ENCODE results near the gene RNF20. TPM values are rescaled to one million over a fixed set of nuclear protein-coding genes. Genes with fewer than 3 reads are reported as not detected.
A peak's percentile ranks its signal among the peaks of the same experiment; 100 is the strongest.
"Not testable (repeated sequence)": the region's sequence is repeated elsewhere in the genome, so short reads cannot be mapped to it uniquely, and the experiment has no call there.

RNF20 gene
- total RNA-seq, 2 donors from 2014 or later = 46.2 to 49.4 TPM

DNA sequence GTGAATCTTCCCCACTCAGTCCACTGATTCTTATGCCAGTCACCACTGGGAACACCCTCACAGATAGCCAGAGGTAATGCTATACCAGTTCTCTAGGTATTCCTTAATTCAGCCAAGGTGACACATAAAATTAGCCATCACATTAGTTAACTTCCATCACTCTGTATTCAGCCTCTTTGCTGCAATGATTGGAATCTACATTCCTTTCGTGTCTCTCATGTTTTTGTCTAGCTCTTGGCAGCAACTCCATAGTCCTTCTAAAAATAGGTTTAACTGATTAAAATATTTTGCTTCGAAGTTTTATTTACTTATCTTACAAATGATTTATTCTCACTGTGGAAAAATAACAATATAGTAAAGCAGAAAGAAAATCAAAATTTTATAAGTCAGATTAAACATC lies 19.6 kb upstream of the RNF20 start:
- Mint-ChIP-seq H3K9me3 (no peaks in the 10 kb centered on the region), H3K4me3 (no peak overlapping the region), H3K4me1 (peaks cover 6% of the 10 kb centered on the region), H3K36me3 (ENCODE audit: low read depth) (no peaks in the 10 kb centered on the region), H3K27ac (no peak overlapping the region), H3K27me3 (peaks cover 35% of the 10 kb centered on the region)
- ATAC-seq (replicated peaks) = no peak

GRCh38 chr9:101516655-101517054 lies 17.0 kb upstream of the RNF20 start:
- ATAC-seq (replicated peaks) = no peak

GRCh38 chr9:101518489-101518888 lies 15.2 kb upstream of the RNF20 start:
- H3K9me3 Mint-ChIP-seq; H3K27ac Mint-ChIP-seq; H3K36me3 Mint-ChIP-seq (ENCODE audit: low read depth); ATAC-seq (replicated peaks); H3K4me3 Mint-ChIP-seq; H3K4me1 Mint-ChIP-seq: not testable (repeated sequence)
- H3K27me3 Mint-ChIP-seq = peaks cover 56% of the 10 kb centered on the region

More at GRCh38 chr9:101516655-101517054, 17.0 kb upstream of the RNF20 start:
- Mint-ChIP-seq H3K27me3 (peaks cover 44% of the 10 kb centered on the region), H3K9me3 (no peaks in the 10 kb centered on the region), H3K27ac (no peak overlapping the region), H3K4me3 (no peak overlapping the region), H3K36me3 (ENCODE audit: low read depth) (no peaks in the 10 kb centered on the region), H3K4me1 (no peaks in the 10 kb centered on the region)

- Mint-ChIP-seq H3K4me3 (no peak overlapping the region), H3K4me1 (no peaks in the 10 kb centered on the region), H3K9me3 (no peaks in the 10 kb centered on the region), H3K27ac (no peak overlapping the region), H3K27me3 (peaks cover 40% of the 10 kb centered on the region), H3K36me3 (ENCODE audit: low read depth) (no peaks in the 10 kb centered on the region)
- no peak for ATAC-seq (replicated peaks)
Observed at GRCh38 chr9:101524371-101524770, 9.3 kb upstream of the RNF20 start.

- Mint-ChIP-seq H3K4me1 (no peaks in the 10 kb centered on the region), H3K27me3 (peaks cover 27% of the 10 kb centered on the region), H3K36me3 (ENCODE audit: low read depth) (no peaks in the 10 kb centered on the region), H3K9me3 (no peaks in the 10 kb centered on the region), H3K4me3 (no peak overlapping the region), H3K27ac (no peak overlapping the region)
- ATAC-seq (replicated peaks) = no peak
Observed at GRCh38 chr9:101527066-101527465, 6.6 kb upstream of the RNF20 start.

- no peak overlapping the region for H3K27ac Mint-ChIP-seq
- H3K9me3 Mint-ChIP-seq = no peaks in the 10 kb centered on the region
- H3K27me3 Mint-ChIP-seq = peaks cover 19% of the 10 kb centered on the region
- no peak overlapping the region for H3K4me3 Mint-ChIP-seq
- H3K36me3 Mint-ChIP-seq (ENCODE audit: low read depth) = no peaks in the 10 kb centered on the region
- no peak for ATAC-seq (replicated peaks)
- H3K4me1 Mint-ChIP-seq = no peaks in the 10 kb centered on the region
Observed at GRCh38 chr9:101528015-101528414, 5.6 kb upstream of the RNF20 start.

- Mint-ChIP-seq H3K9me3 (no peaks in the 10 kb centered on the region), H3K27ac (no peak overlapping the region), H3K4me3 (no peak overlapping the region), H3K36me3 (ENCODE audit: low read depth) (peaks cover 9% of the 10 kb centered on the region), H3K4me1 (no peaks in the 10 kb centered on the region), H3K27me3 (no peaks in the 10 kb centered on the region)
- ATAC-seq (replicated peaks) = peak; percentile 30
Observed at GRCh38 chr9:101530076-101530711, 3.5 kb upstream of the RNF20 start.

GRCh38 chr9:101536351-101536750 lies 2.7 kb downstream of the RNF20 start:
- ATAC-seq (replicated peaks) = no peak
- Mint-ChIP-seq H3K27ac (no peak overlapping the region), H3K27me3 (no peaks in the 10 kb centered on the region), H3K4me1 (no peaks in the 10 kb centered on the region), H3K4me3 (peak overlapping the region; percentile 95), H3K36me3 (ENCODE audit: low read depth) (peaks cover 9% of the 10 kb centered on the region), H3K9me3 (no peaks in the 10 kb centered on the region)

DNA sequence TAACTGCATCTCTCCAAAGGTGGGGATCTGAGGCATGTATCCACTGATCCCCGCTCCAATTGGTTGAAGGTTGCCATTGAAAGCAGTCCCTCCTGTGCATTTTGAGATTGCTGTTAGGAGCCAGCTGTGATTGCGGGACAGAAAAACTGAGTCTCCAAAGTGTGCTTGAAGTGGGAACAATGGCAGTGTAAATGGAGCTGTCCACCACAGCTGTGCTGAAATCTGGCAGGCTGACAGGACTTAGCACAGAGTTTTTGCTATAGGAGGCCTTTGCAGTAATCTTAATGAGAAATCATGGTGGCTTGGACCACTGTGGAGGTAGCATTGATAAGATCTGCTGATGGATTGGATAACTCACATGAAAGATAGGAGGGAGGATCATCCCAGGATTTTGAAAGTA lies 3.3 kb downstream of the RNF20 start:
- Mint-ChIP-seq H3K4me1 (no peaks in the 10 kb centered on the region), H3K27ac (no peak overlapping the region), H3K4me3 (no peak overlapping the region), H3K36me3 (ENCODE audit: low read depth) (peaks cover 12% of the 10 kb centered on the region), H3K27me3 (no peaks in the 10 kb centered on the region), H3K9me3 (no peaks in the 10 kb centered on the region)
- no peak for ATAC-seq (replicated peaks)

DNA sequence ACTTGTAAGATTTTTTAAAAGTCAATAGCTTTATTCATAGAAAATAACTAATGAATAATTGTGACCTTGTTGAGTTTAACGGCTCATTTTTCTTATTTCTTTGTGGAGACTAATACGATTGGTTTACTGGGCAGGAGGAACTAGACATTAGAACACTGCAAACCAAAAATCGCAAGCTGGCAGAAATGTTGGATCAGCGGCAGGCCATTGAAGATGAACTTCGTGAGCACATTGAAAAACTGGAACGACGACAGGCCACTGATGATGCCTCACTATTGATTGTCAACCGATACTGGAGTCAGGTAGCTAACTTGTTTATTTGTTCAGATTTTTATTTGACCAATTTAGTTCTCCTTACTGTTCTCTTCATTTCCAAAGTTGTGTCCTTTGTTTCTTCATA lies 6.4 kb downstream of the RNF20 start:
- no peaks in the 10 kb centered on the region for H3K9me3 Mint-ChIP-seq
- peaks cover 32% of the 10 kb centered on the region for H3K36me3 Mint-ChIP-seq (ENCODE audit: low read depth)
- no peak for ATAC-seq (replicated peaks)
- H3K27me3 Mint-ChIP-seq = no peaks in the 10 kb centered on the region
- no peak overlapping the region for H3K27ac Mint-ChIP-seq
- no peak overlapping the region for H3K4me3 Mint-ChIP-seq
- no peaks in the 10 kb centered on the region for H3K4me1 Mint-ChIP-seq

DNA sequence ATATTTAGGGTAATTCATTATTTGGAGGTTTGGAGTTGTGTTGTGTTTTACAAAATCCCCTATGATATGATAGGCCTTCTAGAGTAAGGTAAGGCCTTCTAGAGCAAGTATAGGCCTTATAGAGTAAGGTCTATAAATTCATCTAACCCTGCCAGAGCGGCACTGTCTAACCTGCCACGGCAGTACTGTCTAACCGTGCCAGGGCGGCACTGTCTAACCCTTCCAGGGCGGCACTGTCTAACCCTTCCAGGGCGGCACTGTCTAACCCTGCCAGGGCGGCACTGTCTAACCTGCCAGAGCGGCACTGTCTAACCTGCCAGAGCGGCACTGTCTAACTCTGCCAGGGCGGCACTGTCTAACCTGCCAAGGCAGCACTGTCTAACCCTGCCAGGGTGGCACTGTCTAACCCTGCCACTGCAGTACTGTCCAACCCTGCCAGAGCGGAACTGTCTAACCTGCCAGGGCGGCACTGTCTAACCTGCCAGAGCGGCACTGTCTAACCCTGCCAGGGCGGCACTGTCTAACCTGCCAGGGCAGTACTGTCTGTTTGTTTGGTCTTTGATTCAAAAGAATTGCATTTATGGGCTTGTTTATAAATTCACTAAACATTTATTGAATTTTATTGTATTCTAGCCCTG lies 9.6 kb downstream of the RNF20 start:
- H3K9me3 Mint-ChIP-seq = no peaks in the 10 kb centered on the region
- no peaks in the 10 kb centered on the region for H3K4me1 Mint-ChIP-seq
- H3K4me3 Mint-ChIP-seq = no peak overlapping the region
- peaks cover 63% of the 10 kb centered on the region for H3K36me3 Mint-ChIP-seq (ENCODE audit: low read depth)
- H3K27me3 Mint-ChIP-seq = no peaks in the 10 kb centered on the region
- no peak overlapping the region for H3K27ac Mint-ChIP-seq
- no peak for ATAC-seq (replicated peaks)

DNA sequence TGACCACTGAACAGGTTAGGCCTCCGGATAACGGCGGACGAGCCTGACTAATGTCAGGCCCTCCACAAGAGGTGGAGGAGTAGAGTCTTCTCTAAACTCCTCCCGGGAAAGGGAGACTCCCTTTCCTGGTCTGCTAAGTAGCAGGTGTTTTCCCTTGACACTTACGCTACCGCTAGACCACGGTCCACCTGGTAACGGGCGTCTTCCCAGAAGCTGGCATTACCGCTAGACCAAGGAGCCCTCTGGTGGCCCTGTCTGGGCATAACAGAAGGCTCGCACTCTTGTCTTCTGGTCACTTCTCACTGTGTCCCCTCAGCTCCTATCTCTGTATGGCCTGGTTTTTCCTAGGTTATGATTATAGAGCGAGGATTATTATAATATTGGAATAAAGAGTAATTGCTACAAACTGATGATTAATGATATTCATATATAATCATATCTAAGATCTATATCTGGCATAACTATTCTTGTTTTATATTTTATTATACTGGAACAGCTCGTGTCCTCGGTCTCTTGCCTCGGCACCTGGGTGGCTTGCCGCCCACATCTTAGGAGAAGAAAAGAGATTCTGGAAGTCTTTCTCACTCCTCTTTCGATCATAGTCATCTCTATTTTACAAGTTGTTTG lies 15.9 kb downstream of the RNF20 start:
- not testable (repeated sequence) for H3K27me3 Mint-ChIP-seq; ATAC-seq (replicated peaks); H3K4me3 Mint-ChIP-seq; H3K27ac Mint-ChIP-seq; H3K4me1 Mint-ChIP-seq; H3K9me3 Mint-ChIP-seq
- H3K36me3 Mint-ChIP-seq (ENCODE audit: low read depth) = peaks cover 100% of the 10 kb centered on the region

- no peak for ATAC-seq (replicated peaks)
- Mint-ChIP-seq H3K4me3 (no peak overlapping the region), H3K4me1 (peaks cover 10% of the 10 kb centered on the region), H3K9me3 (no peaks in the 10 kb centered on the region), H3K27ac (no peak overlapping the region), H3K27me3 (no peaks in the 10 kb centered on the region), H3K36me3 (ENCODE audit: low read depth) (peaks cover 99% of the 10 kb centered on the region)
Observed at GRCh38 chr9:101561740-101562139, 28.1 kb downstream of the RNF20 start.

DNA sequence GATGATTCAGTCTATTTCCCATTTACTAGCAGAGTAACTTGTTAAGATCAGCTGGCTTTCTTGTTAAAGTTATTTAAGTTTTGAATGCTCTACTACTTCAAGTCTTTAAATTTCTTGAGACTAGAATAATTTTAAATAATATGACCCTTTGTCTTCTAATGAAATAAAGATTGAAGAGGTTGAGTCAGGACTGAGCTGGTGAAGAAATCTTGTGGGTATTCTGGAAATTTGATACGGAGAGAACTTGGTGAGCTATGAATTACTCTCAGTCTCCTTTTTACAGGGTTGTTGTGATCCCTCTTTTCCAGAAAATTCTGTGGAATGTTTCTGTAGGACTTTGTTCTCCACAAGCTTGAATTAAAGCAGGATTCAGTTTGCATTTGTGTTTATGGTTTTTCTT lies 29.3 kb downstream of the RNF20 start:
- Mint-ChIP-seq H3K4me3 (no peak overlapping the region), H3K27ac (no peak overlapping the region), H3K4me1 (peaks cover 17% of the 10 kb centered on the region), H3K27me3 (no peaks in the 10 kb centered on the region), H3K36me3 (ENCODE audit: low read depth) (peaks cover 97% of the 10 kb centered on the region), H3K9me3 (no peaks in the 10 kb centered on the region)
- no peak for ATAC-seq (replicated peaks)

GRCh38 chr9:101564252-101564651 lies 30.6 kb downstream of the RNF20 start:
- peaks cover 97% of the 10 kb centered on the region for H3K36me3 Mint-ChIP-seq (ENCODE audit: low read depth)
- H3K4me1 Mint-ChIP-seq = peaks cover 18% of the 10 kb centered on the region
- no peak for ATAC-seq (replicated peaks)
- H3K4me3 Mint-ChIP-seq = no peak overlapping the region
- no peak overlapping the region for H3K27ac Mint-ChIP-seq
- no peaks in the 10 kb centered on the region for H3K27me3 Mint-ChIP-seq
- no peaks in the 10 kb centered on the region for H3K9me3 Mint-ChIP-seq
